ENCODE measurements around the gene NAT10. TPM values are rescaled to one million over a fixed set of nuclear protein-coding genes. Genes with fewer than 3 reads are reported as not detected.
A peak's percentile ranks its signal among the peaks of the same experiment; 100 is the strongest.

The NAT10 gene
- 99.3 and 103 TPM in 2 replicates for total RNA-seq (2021)
- long read RNA-seq, full-length matches to known transcripts, result 326 of 399 reads
- long read RNA-seq, partial matches to known transcripts, result 48 of 399 reads
- long read RNA-seq, other reads (novel, unspliced or antisense), result 25 of 399 reads

DNA sequence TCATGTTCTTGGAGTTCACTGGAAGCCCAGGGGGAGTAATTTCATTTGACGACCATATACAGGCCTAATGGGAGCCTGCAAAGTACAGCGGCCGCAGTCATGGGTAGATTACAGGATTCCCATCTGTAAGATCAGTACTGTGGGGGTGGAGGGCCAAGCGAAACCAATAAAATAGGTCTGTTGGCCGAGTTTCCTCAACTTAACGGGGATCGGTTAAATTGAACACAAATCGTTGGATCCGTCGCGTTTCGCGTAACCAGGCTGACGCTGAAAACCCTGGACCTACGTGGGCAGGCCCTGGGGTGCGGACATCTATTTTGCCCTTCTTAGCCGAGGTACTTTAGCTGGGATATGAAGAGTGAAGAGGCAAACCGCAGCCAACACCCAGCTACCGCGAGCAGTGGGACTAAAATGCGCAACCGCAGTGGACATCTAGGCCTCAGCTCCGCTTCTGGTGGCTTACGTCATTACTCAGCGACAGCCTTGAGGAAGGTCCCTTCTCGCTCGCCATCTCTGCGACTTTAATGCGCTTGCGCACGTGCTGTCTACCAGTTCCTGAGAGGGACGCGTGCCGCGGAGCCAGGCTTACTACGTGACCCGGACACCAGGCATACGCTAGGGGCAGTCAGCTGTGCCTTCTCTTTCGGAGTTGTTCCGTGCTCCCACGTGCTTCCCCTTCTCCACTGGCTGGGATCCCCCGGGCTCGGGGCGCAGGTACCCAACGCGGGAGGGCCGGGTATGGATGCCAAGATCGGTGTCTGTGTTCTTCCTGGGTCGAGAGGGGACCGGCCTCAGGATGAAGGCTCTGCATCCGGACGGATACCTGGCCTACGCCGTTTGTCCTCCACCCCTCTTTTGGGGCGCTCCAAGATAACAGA lies at the start of gene NAT10:
Gene NAT10 (plus strand): TSS at position 551 of the 878 bp plus-strand sequence. CDS start 2,597 bp downstream, outside the sequence.
- no peak within 1 kb of the TSS for H2BK20ac ChIP-seq (ENCODE audit: low read depth, low read length, poor library complexity, severe bottlenecking)
- no peak within 1 kb of the TSS for H3K4ac ChIP-seq (ENCODE audit: low read depth, low read length)
- H3K18ac ChIP-seq (ENCODE audit: insufficient read length, low read depth, low read length), result peak within 1 kb of the TSS; percentile 83
- H3K79me1 ChIP-seq (ENCODE audit: insufficient read depth, low read depth, low read length, poor library complexity, severe bottlenecking), result no peaks in the 10 kb centered on the region
- no peak within 1 kb of the TSS for H4K91ac ChIP-seq (ENCODE audit: insufficient read length, low read depth, low read length)
- peak within 1 kb of the TSS; percentile 57 for H3K4me2 ChIP-seq (ENCODE audit: insufficient read depth, insufficient read length, low read length)
- peaks cover 3% of the 10 kb centered on the region for H4K20me1 ChIP-seq (ENCODE audit: control insufficient read depth, insufficient read depth, insufficient read length)
- Mint-ChIP-seq H3K9me3 (no peaks in the 10 kb centered on the region; a peak in 1 of 5 replicates), H3K4me3 (peak within 1 kb of the TSS; percentile 95 to 96), H3K27ac (peak within 1 kb of the TSS; percentile 92 to 99 (median 99)), H3K36me3 (ENCODE audit: insufficient read depth in 1 of 3, low read depth in 3 of 3) (peaks cover 14 to 37% (median 25%) of the 10 kb centered on the region in 3 experiments; a peak in 6 of 7 replicates), H3K27me3 (ENCODE audit: low read depth) (peaks cover 5% of the 10 kb centered on the region), H3K4me1 (peaks cover 17 to 21% of the 10 kb centered on the region in 2 experiments)
- no peak within 1 kb of the TSS for H4K8ac ChIP-seq (replicated peaks; ENCODE audit: insufficient read length, low read depth, low read length)
- H3K9me3 ChIP-seq (ENCODE audit: control insufficient read depth, low read depth, low read length), result no peaks in the 10 kb centered on the region
- H3K23me2 ChIP-seq (ENCODE audit: insufficient read length, low read depth, low read length, poor library complexity, severe bottlenecking), result peaks cover 6% of the 10 kb centered on the region
- peak within 1 kb of the TSS; percentile 68 for H3K14ac ChIP-seq (ENCODE audit: insufficient read depth, low read length)
- H4K5ac ChIP-seq (ENCODE audit: insufficient read length, low read depth, low read length), result peak within 1 kb of the TSS; percentile 3
- no peak within 1 kb of the TSS for H2BK5ac ChIP-seq (ENCODE audit: insufficient read length, low read length)
- no peak within 1 kb of the TSS for H3K56ac ChIP-seq (ENCODE audit: insufficient read length, low read depth, low read length)
- no peak within 1 kb of the TSS for H2BK12ac ChIP-seq (ENCODE audit: insufficient read length, low read depth, low read length)
- H3K27ac ChIP-seq (ENCODE audit: insufficient read length, low read depth, low read length), result peak within 1 kb of the TSS; percentile 46
- no peak within 1 kb of the TSS for H2BK15ac ChIP-seq (ENCODE audit: low read depth, low read length)
- no peaks in the 10 kb centered on the region for H3K27me3 ChIP-seq (ENCODE audit: insufficient read depth, low read length)
- no peak within 1 kb of the TSS for H2BK120ac ChIP-seq (ENCODE audit: low read depth, low read length, poor library complexity, severe bottlenecking)
- H2AK5ac ChIP-seq (ENCODE audit: insufficient read length, low read length), result no peak within 1 kb of the TSS
- no peak within 1 kb of the TSS for H3K23ac ChIP-seq (ENCODE audit: insufficient read length, low read depth, low read length)
- WGBS (ENCODE audit: extremely low coverage, insufficient read length, low lambda C conversion rate), result no CpG with 5 or more reads among the region's 55 CpGs
- peak within 1 kb of the TSS; percentile 86 for H3K9ac ChIP-seq (ENCODE audit: extremely low read depth, insufficient read length, low read length)
- no peak within 1 kb of the TSS for H2AFZ ChIP-seq (ENCODE audit: low read length)
- TF ChIP-seq, protein P1, sequence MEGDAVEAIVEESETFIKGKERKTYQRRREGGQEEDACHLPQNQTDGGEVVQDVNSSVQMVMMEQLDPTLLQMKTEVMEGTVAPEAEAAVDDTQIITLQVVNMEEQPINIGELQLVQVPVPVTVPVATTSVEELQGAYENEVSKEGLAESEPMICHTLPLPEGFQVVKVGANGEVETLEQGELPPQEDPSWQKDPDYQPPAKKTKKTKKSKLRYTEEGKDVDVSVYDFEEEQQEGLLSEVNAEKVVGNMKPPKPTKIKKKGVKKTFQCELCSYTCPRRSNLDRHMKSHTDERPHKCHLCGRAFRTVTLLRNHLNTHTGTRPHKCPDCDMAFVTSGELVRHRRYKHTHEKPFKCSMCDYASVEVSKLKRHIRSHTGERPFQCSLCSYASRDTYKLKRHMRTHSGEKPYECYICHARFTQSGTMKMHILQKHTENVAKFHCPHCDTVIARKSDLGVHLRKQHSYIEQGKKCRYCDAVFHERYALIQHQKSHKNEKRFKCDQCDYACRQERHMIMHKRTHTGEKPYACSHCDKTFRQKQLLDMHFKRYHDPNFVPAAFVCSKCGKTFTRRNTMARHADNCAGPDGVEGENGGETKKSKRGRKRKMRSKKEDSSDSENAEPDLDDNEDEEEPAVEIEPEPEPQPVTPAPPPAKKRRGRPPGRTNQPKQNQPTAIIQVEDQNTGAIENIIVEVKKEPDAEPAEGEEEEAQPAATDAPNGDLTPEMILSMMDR (conservative IDR thresholded peaks at IDR 0.05), result peak; percentile 27; the same call in 1 of the 3 replicates
- peaks cover 7% of the 10 kb centered on the region; the same call in 1 of the 2 replicates for H3K79me2 ChIP-seq (ENCODE audit: insufficient read depth, low read length)
- DNase-seq, result peak; percentile 97
- no peaks in the 10 kb centered on the region for H3K4me1 ChIP-seq (ENCODE audit: insufficient read depth, low read length)
- no peak within 1 kb of the TSS for H3T11ph ChIP-seq (ENCODE audit: low read length)

All from H9 (cell line).